Lower leg skin (tissue), 4 donors: ENCODE measurements around the gene PPIB. TPM values are rescaled to one million over a fixed set of nuclear protein-coding genes. Genes with fewer than 3 reads are reported as not detected.

ENCODE experiments used
- DNase-seq, 2 donors: peaks; one replicate each; pipeline ENCODE4 v3.0.0-alpha.2; 2019; ENCODE audit warnings: low spot score in 2 of 2
- H3K4me3 ChIP-seq: fragments of 200-600 bp; sonication (generic); 2 replicates; pipeline ENCODE4 v1.5.1; 2017; ENCODE audit warnings: mild to moderate bottlenecking, low read depth; ENCODE audit not compliant: poor library complexity, severe bottlenecking
- CTCF ChIP-seq, 3 donors: fragments of 450-650 bp; IDR thresholded peaks; one replicate each; pipeline ENCODE4 v1.5.1; 2016; ENCODE audit warnings: antibody characterized with exemption in 3 of 3, mild to moderate bottlenecking in 3 of 3, moderate library complexity in 2 of 3
- POLR2A ChIP-seq, 2 donors: fragments of 450-650 bp; IDR thresholded peaks; one replicate each; pipeline ENCODE4 v1.6.1; 2016 to 2017; ENCODE audit warnings: antibody characterized with exemption in 2 of 2, mild to moderate bottlenecking in 1 of 2, moderate library complexity in 1 of 2
- WGBS, 2 donors: methylation state at CpG; one replicate each; pipeline ENCODE4 v1.1.5; 2018; 5-methylcytosine and 5-hydroxymethylcytosine counted together
- intact Hi-C: fragments of 100-400 bp; cut with DNase I; formaldehyde crosslinking; loops from one replicate; pipeline ENCODE4 v1.15.0; 2023; ENCODE audit warnings: low total_unique reads
- total RNA-seq, 4 donors: library from RNA; depleted of rRNA; stranded (reverse); fragments of >200 nt; gene quantifications; one replicate each; pipeline ENCODE4 v1.1.0, GENCODE V29; 2016

The PPIB gene
- total RNA-seq, 4 donors from 2014 or later: 149 to 195 (median 164) TPM

GRCh38 chr15:64133623-64134344 lies 29.0 kb downstream of the PPIB start:
- no peak overlapping the region for H3K4me3 ChIP-seq
- intact Hi-C loops: no loop called here
- TF ChIP-seq CTCF (IDR thresholded peaks at IDR 0.05) (no peak), POLR2A (IDR thresholded peaks at IDR 0.05) (no peak)
- DNase-seq: no peak
- 91 to 94% methylated on average over 10 of the region's 10 CpGs for WGBS, 2 donors

GRCh38 chr15:64132217-64132616 lies 30.6 kb downstream of the PPIB start:
- TF ChIP-seq CTCF (IDR thresholded peaks at IDR 0.05) (no peak), POLR2A (IDR thresholded peaks at IDR 0.05) (no peak)
- DNase-seq: no peak
- no peak overlapping the region for H3K4me3 ChIP-seq
- intact Hi-C loops: no loop called here
- WGBS, 2 donors: 92 to 98% methylated on average over 4 of the region's 4 CpGs

GRCh38 chr15:64131547-64131946 lies 31.3 kb downstream of the PPIB start:
- WGBS, 2 donors: 90% methylated on average over 7 of the region's 7 CpGs
- no peak for TF ChIP-seq CTCF (IDR thresholded peaks at IDR 0.05)
- no peak for TF ChIP-seq POLR2A (IDR thresholded peaks at IDR 0.05)
- intact Hi-C loops: no loop called here
- no peak overlapping the region for H3K4me3 ChIP-seq
- no peak for DNase-seq

GRCh38 chr15:64130159-64130558 lies 32.7 kb downstream of the PPIB start:
- DNase-seq: no peak
- TF ChIP-seq POLR2A (IDR thresholded peaks at IDR 0.05): no peak
- no peak for TF ChIP-seq CTCF (IDR thresholded peaks at IDR 0.05)
- WGBS, 2 donors: 91 to 96% methylated on average over 3 of the region's 3 CpGs
- no peak overlapping the region for H3K4me3 ChIP-seq
- intact Hi-C loops: no loop called here

- WGBS, 2 donors: 77 to 80% methylated on average over 6 of the region's 6 CpGs
- intact Hi-C loops: no loop called here
- TF ChIP-seq CTCF (IDR thresholded peaks at IDR 0.05) (no peak), POLR2A (IDR thresholded peaks at IDR 0.05) (no peak)
- no peak overlapping the region for H3K4me3 ChIP-seq
- no peak for DNase-seq
Observed at GRCh38 chr15:64127521-64128270, 35.1 kb downstream of the PPIB start.
